Left forelimb (tissue), 1 donor: ENCODE results near the gene CELSR1.
"Not testable (repeated sequence)": the region's sequence is repeated elsewhere in the genome, so short reads cannot be mapped to it uniquely, and the experiment has no call there.

Experiments
- DNase-seq: peaks from one replicate; pipeline ENCODE4 v3.0.0-alpha.2; 2018; ENCODE audit warnings: low spot score

The CELSR1 gene

GRCh38 chr22:46416891-46417580 is 120.4 kb downstream of the CELSR1 start:
- DNase-seq: no peak

- no peak for DNase-seq
These were observed 120.9 kb downstream of the CELSR1 start for GRCh38 chr22:46416520-46416871.

- no peak for DNase-seq
These were observed 121.5 kb downstream of the CELSR1 start for GRCh38 chr22:46415776-46416519.

- DNase-seq: no peak
These were observed 122.7 kb downstream of the CELSR1 start for GRCh38 chr22:46414704-46415103.

GRCh38 chr22:46413725-46414379 is 123.6 kb downstream of the CELSR1 start:
- DNase-seq: no peak

DNA sequence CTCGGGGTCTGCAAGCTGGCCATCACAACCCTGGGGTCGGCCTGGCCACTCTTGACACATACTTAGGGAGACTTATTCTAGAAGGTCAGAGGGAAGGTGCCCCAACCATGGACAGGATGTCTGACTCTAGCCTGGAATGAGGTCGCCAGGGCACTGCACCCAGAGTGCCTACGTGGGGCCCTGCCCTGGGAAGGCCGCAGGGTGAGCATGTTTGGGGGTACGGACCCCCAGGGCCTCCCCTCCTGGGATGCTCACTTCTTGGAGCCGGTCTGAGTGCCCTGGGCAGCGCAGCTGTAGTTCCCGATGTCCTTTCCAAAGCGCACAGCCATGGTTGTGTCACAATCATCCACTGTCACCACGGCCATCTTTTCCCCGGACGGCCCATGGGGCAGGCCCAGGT is 126.1 kb downstream of the CELSR1 start:
- DNase-seq: no peak

- no peak for DNase-seq
These were observed 127.1 kb downstream of the CELSR1 start for GRCh38 chr22:46410291-46410808.

- DNase-seq: no peak
These were observed 127.7 kb downstream of the CELSR1 start for GRCh38 chr22:46409631-46410210.

- no peak for DNase-seq
These were observed 128.6 kb downstream of the CELSR1 start for GRCh38 chr22:46408568-46409506.

GRCh38 chr22:46407748-46408147 is 129.7 kb downstream of the CELSR1 start:
- DNase-seq: no peak

DNA sequence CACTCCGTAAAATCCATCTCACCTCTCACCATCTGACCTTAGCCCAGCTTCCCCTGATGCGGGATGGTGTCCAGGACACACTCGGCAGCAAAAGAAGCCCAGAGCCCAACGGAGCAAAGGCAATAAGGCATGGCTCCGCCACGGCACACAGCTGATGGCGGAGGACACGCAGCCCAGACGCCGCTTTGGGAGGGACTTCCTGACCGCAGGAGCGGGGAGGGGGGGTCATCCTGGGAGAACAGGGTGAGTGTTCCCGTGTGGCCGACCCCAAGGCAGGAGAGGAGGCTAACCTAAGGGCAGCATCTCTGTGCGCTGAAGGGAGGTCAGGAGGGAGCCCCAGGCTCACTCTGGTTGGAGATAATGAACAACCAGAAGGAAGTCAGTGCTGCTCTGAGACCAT is 130.6 kb downstream of the CELSR1 start:
- DNase-seq: no peak

- DNase-seq: no peak
These were observed 131.1 kb downstream of the CELSR1 start for GRCh38 chr22:46406349-46406748.

- DNase-seq: no peak
These were observed 131.5 kb downstream of the CELSR1 start for GRCh38 chr22:46405901-46406300.

- not testable (repeated sequence) for DNase-seq
These were observed 133.5 kb downstream of the CELSR1 start for GRCh38 chr22:46403880-46404279.

DNA sequence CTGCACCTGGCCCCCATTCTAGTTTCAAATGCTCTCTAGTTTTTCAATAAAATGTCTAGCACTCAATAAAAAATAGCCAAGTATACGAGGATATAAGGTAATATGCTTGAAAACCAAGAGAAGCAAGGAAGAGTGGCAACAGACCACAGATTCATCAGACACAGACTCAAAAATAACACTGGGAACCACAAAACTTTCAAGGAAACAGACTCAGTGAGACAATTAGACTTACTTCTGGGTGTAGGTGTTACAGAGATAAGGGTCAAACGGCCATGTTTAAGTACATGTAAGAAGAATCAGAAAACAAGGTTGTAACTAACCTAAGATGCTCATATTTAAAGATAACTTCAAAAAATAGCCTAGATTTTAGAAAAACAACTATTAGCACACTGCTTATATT is 134.9 kb downstream of the CELSR1 start:
- no peak for DNase-seq

DNA sequence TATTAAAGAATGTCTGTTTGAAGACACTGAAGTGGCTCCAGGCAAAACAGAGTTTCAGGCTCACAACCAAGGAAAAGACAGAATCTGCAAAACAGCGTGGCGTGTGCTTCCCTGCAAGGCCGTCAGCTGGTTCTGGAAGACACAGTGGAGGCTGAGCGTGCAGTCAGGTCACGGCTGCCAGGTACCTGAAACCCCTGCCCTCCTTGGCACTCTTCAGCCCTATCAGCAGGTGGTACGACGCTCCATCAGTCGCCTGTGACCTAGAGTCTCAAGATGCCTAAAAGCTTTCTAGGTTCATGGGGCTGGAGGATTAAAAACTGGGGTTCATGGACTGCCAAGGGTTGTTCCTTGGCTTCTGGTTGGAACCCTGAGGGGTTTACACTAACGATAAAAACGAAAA is 136.1 kb downstream of the CELSR1 start:
- DNase-seq: no peak

GRCh38 chr22:46399251-46400024 is 138.0 kb downstream of the CELSR1 start:
- DNase-seq: no peak

- DNase-seq: no peak
These were observed 139.5 kb downstream of the CELSR1 start for GRCh38 chr22:46397951-46398350.

- DNase-seq: no peak
These were observed 139.9 kb downstream of the CELSR1 start for GRCh38 chr22:46397514-46397913.

- not testable (repeated sequence) for DNase-seq
These were observed 140.4 kb downstream of the CELSR1 start for GRCh38 chr22:46397049-46397448.

DNA sequence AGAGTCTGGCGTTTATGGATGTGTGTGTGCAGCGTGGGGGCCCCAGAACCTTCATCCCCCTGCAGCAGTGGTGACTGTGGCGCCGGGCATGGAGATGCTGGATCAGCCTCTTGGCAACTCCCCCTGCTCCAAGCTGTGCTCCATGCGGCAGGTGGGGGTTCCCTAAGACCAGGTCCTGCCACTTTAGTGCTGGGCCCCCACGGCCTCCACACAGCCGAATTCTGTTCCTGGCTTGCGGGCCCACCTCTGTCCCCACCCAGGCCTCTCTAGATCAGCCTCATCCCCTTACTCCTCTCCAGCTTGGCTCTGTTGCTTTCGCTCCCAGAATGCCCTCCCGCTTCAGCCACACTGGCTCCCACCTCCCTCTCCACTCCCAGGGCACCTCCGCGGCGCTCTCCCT is 142.3 kb downstream of the CELSR1 start:
- no peak for DNase-seq
